ENCODE measurements around the gene CBY2. TPM values are rescaled to one million over a fixed set of nuclear protein-coding genes. Genes with fewer than 3 reads are reported as not detected.

The CBY2 gene
- total RNA-seq, 4 donors from 2014 or later = not detected

DNA sequence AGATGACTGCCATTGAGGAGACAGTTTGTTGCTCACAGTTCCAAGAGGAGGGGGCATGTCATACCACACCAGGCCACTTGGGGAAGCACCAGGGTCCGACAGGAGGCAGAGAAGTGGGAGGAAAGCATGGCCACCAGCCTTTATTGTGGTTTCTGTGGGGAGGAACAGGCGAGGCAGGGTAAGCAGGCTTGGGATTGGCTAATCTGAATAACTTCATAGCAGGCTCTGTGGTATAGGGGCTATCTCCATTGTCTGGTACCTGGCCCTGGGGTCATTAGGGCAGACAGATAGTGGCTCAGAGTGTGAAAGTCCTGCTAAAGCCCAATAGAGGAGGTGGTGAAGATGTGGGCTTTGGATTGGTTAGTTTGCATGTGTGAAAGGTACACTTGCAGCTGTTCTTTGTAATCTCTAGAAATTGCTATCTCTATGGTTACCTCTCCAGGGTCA lies 35.5 kb downstream of the CBY2 start:
- H3K27ac ChIP-seq = no peak overlapping the region
- DNase-seq = no peak
- H3K36me3 ChIP-seq = no peaks in the 10 kb centered on the region
- H3K9me3 ChIP-seq = no peaks in the 10 kb centered on the region
- TF ChIP-seq POLR2A (IDR thresholded peaks at IDR 0.05) = no peak
- TF ChIP-seq, protein P1, sequence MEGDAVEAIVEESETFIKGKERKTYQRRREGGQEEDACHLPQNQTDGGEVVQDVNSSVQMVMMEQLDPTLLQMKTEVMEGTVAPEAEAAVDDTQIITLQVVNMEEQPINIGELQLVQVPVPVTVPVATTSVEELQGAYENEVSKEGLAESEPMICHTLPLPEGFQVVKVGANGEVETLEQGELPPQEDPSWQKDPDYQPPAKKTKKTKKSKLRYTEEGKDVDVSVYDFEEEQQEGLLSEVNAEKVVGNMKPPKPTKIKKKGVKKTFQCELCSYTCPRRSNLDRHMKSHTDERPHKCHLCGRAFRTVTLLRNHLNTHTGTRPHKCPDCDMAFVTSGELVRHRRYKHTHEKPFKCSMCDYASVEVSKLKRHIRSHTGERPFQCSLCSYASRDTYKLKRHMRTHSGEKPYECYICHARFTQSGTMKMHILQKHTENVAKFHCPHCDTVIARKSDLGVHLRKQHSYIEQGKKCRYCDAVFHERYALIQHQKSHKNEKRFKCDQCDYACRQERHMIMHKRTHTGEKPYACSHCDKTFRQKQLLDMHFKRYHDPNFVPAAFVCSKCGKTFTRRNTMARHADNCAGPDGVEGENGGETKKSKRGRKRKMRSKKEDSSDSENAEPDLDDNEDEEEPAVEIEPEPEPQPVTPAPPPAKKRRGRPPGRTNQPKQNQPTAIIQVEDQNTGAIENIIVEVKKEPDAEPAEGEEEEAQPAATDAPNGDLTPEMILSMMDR (IDR thresholded peaks at IDR 0.05) = no peak
- H3K4me1 ChIP-seq = no peaks in the 10 kb centered on the region
- no peak overlapping the region for H3K4me3 ChIP-seq
- H3K27me3 ChIP-seq = no peaks in the 10 kb centered on the region

DNA sequence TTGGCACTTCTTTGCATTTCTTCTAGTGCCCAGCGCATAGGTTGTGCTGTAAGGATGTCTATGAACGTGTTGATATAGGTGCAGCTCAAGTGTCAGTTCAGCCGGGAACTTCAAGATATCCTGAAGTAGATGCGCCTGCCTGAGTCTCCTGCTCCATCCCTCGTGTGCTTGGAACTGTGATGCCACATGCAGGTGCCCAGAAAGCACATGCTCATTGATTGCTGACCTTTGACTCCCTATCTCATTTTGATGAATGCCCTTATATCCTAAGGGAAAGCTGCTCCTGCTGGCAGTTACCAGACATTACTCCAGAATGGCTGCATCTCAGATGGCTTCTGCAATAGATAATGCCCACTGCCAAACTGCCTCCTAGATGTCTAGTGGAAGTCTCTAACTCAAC lies 40.9 kb downstream of the CBY2 start:
- DNase-seq = no peak
- Histone ChIP-seq H3K4me1 (no peaks in the 10 kb centered on the region), H3K4me3 (no peak overlapping the region), H3K36me3 (no peaks in the 10 kb centered on the region), H3K27ac (no peak overlapping the region), H3K9me3 (no peaks in the 10 kb centered on the region), H3K27me3 (no peaks in the 10 kb centered on the region)
- TF ChIP-seq POLR2A (IDR thresholded peaks at IDR 0.05) = no peak
- TF ChIP-seq, protein P1 (IDR thresholded peaks at IDR 0.05) = no peak

DNA sequence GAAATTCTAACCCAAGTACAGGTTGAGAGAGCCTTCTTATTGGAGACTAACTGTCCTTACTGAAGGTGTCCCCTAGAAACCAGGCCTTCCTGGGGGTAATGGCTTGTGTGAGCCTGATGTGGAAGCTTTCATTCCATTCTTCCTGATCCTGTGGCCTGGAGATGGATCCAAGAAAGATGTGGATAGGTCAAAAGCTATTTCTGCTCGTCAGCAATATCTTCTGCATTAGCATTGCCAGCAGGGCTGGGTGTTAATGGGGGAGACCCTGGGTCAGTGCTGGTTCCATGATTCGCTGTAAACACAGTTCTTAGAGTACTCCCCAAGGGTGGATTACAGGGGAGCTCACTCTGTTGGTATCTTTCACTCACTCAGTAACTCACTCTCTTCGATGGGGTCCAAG lies 42.9 kb downstream of the CBY2 start:
- Histone ChIP-seq H3K4me3 (no peak overlapping the region), H3K27me3 (no peaks in the 10 kb centered on the region), H3K9me3 (no peaks in the 10 kb centered on the region), H3K27ac (no peak overlapping the region), H3K4me1 (no peaks in the 10 kb centered on the region), H3K36me3 (no peaks in the 10 kb centered on the region)
- TF ChIP-seq POLR2A (IDR thresholded peaks at IDR 0.05) = no peak
- TF ChIP-seq, protein P1 (IDR thresholded peaks at IDR 0.05) = no peak
- DNase-seq = no peak

DNA sequence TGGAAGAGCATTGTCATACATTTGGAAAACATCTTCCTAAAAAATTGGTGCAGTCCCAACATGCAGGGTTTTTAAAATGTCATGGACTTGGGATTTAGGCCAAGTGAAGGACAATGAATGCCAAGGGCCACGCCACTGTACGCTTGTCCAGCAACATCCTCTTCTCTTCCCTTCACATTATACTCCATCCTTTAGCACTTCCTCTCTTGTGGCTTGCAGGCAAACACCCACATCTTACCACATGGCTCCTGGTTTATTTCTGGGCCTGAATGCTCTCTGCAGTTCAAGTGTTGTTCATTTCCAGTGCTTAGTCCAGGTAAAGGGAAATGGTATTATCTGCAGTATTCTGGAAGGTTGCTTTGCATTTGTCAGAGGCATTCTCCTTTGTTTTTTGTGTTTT lies 45.0 kb downstream of the CBY2 start:
- Histone ChIP-seq H3K4me3 (no peak overlapping the region), H3K4me1 (no peaks in the 10 kb centered on the region), H3K27me3 (no peaks in the 10 kb centered on the region), H3K27ac (no peak overlapping the region), H3K36me3 (no peaks in the 10 kb centered on the region), H3K9me3 (no peaks in the 10 kb centered on the region)
- no peak for TF ChIP-seq POLR2A (IDR thresholded peaks at IDR 0.05)
- TF ChIP-seq, protein P1 (IDR thresholded peaks at IDR 0.05) = no peak
- DNase-seq = no peak

DNA sequence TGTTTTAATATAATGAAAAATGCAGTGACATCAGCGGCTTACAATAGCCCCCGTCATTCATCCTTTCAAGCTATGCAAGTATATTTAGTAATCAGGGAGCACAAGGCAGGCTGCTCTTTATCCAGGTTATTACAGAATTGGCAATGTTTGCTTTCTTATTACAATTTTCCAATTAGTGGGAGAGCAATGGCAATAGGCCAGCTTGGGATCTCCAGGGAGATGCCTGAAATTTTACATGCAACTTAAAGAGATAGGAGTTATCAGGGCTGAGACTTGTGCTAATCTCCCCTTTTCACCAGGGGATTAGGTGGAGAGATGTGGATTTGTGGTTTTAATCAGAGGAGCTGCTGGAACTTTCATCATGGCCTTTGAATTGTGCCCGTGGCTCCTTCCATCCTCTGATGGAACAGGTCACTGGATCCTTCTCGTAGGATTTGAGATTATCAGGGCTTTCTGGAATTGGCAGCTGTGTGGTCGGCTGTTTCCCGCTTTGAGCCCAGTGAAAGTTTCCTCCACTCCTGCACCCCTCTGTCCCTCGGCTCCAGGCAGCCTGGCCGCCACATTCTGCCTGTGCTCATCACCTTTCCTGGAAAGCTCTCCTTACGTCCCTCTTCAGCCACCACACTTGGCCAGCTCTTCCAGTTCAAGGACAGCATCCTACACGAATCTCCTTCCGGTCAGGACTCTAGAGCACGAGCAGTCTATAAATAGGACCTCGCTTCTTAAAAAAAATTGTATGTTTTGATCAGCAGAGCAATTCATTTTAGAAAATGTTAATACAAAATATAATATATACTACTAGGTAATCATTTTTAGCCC lies 47.0 kb downstream of the CBY2 start:
- Histone ChIP-seq H3K27me3 (no peaks in the 10 kb centered on the region), H3K36me3 (no peaks in the 10 kb centered on the region), H3K4me3 (no peak overlapping the region), H3K27ac (no peak overlapping the region), H3K4me1 (no peaks in the 10 kb centered on the region), H3K9me3 (no peaks in the 10 kb centered on the region)
- TF ChIP-seq POLR2A (IDR thresholded peaks at IDR 0.05) = no peak
- TF ChIP-seq, protein P1 (IDR thresholded peaks at IDR 0.05) = no peak
- no peak for DNase-seq
